Astrocyte of the cerebellum (primary cell): Measurements from ENCODE around the gene SRP9.

Experiments
- DNase-seq: peaks from one replicate; pipeline ENCODE4 v3.0.0-alpha.2; 2011; ENCODE audit warnings: low read depth
- H3K4me3 ChIP-seq: 2 replicates; pipeline ENCODE4 v1.5.1; 2011; ENCODE audit warnings: mild to moderate bottlenecking, low read depth, low read length, moderate library complexity
- CTCF ChIP-seq: IDR thresholded peaks from 2 replicates; pipeline ENCODE4 v1.5.1; 2012; ENCODE audit warnings: low read length, low read depth, moderate library complexity, mild to moderate bottlenecking; ENCODE audit errors: missing control alignments
- in situ Hi-C: cut with HindIII; loops from 2 replicates; pipeline ENCODE4 v1.10.0; 2017; ENCODE audit warnings: low sequenced_read_pairs

SRP9 gene

GRCh38 chr1:225747566-225747965, 30.1 kb upstream of the SRP9 start:
- TF ChIP-seq CTCF = no peak
- in situ Hi-C loops = no loop called here
- DNase-seq = no peak
- H3K4me3 ChIP-seq = no peak overlapping the region

GRCh38 chr1:225748529-225748928, 29.1 kb upstream of the SRP9 start:
- H3K4me3 ChIP-seq = no peak overlapping the region
- DNase-seq = no peak
- no peak for TF ChIP-seq CTCF
- in situ Hi-C loops = no loop called here

- DNase-seq = no peak
- TF ChIP-seq CTCF = no peak
- in situ Hi-C loops = no loop called here
- H3K4me3 ChIP-seq = no peak overlapping the region
Measured at GRCh38 chr1:225749706-225750105, 27.9 kb upstream of the SRP9 start.

- TF ChIP-seq CTCF = no peak
- no peak for DNase-seq
- in situ Hi-C loops = no loop called here
- H3K4me3 ChIP-seq = no peak overlapping the region
Measured at GRCh38 chr1:225750420-225750819, 27.2 kb upstream of the SRP9 start.

- no peak for TF ChIP-seq CTCF
- no peak for DNase-seq
- in situ Hi-C loops = no loop called here
- H3K4me3 ChIP-seq = no peak overlapping the region
Measured at GRCh38 chr1:225750875-225751824, 26.5 kb upstream of the SRP9 start.

GRCh38 chr1:225752245-225752644, 25.4 kb upstream of the SRP9 start:
- TF ChIP-seq CTCF = no peak
- H3K4me3 ChIP-seq = no peak overlapping the region
- in situ Hi-C loops = no loop called here
- DNase-seq = no peak
